Upper lobe of left lung (tissue), 4 donors: ENCODE measurements around the gene FAM13A.

Experiments used
- POLR2AphosphoS5 ChIP-seq, 2 donors: sonication (generic); formaldehyde crosslinking; IDR thresholded peaks; one replicate each; pipeline ENCODE4 v1.5.1; 2017; ENCODE audit warnings: antibody characterized with exemption in 2 of 2
- TF ChIP-seq, protein P1 (sequence below), 6 experiments: fragments of 450-650 bp in 4 of 6; fragments of 200-600 bp in 2 of 6; sonication (generic) in 2 of 6; IDR thresholded peaks; one replicate each; pipeline ENCODE4 v1.5.1; 2016 to 2019; ENCODE audit warnings: antibody characterized with exemption in 6 of 6

DNA sequence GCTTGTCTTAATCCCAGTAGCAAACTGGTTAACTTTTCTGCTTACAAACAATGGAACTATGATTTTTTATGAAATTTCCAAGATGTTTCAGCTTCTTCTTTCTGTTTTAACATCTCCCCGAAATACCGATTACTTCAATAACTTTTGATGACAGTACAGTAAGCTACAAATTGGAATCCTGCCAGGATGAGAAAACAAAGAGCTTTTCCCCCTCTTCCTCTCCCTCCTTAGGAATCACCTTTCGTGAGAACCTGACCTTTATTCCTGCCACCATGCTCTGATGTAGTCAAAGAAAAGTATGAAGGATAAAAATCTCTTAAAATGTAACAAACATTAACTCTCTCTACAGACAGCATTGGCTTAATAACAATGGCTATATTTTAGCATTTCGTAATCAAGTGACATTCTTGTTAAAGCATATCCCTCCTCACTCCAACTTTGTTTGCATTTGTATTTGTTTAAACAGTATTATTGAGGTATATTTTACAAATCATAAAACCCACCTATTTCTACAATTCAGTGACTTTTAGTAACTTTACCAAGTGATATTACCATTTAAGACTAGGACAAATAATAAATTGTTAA lies 210.7 kb downstream of the FAM13A start:
- TF ChIP-seq POLR2AphosphoS5 (IDR thresholded peaks at IDR 0.05), result no peak
- TF ChIP-seq, protein P1, sequence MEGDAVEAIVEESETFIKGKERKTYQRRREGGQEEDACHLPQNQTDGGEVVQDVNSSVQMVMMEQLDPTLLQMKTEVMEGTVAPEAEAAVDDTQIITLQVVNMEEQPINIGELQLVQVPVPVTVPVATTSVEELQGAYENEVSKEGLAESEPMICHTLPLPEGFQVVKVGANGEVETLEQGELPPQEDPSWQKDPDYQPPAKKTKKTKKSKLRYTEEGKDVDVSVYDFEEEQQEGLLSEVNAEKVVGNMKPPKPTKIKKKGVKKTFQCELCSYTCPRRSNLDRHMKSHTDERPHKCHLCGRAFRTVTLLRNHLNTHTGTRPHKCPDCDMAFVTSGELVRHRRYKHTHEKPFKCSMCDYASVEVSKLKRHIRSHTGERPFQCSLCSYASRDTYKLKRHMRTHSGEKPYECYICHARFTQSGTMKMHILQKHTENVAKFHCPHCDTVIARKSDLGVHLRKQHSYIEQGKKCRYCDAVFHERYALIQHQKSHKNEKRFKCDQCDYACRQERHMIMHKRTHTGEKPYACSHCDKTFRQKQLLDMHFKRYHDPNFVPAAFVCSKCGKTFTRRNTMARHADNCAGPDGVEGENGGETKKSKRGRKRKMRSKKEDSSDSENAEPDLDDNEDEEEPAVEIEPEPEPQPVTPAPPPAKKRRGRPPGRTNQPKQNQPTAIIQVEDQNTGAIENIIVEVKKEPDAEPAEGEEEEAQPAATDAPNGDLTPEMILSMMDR (IDR thresholded peaks at IDR 0.05), result no peak
